Activated T-cell treated with anti-CD3 and anti-CD28 coated beads for 48 hours (primary cell): ENCODE results near the gene UACA.

Experiments
- DNase-seq: peaks from one replicate; pipeline ENCODE4 v3.0.0-alpha.2; 2020; ENCODE audit warnings: low read depth

The UACA gene

DNA sequence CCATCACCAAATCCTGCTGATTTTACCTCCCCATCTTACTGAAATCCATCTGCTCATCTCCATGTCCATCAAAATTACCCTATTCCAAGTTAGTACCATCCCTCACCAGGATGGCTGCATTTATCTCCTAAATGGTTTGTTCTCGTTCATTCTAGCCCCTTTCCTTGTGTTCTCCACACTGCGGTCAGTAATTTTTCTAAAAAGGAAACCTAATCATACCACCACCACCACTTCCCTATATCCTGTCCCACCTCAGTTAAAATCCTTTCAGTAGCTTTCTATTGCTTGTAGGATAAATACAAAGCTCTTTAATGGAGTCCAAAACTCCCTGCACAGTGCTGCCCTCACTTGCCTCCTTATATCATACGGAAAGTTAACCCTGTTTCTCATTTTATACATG lies 51.1 kb downstream of the UACA start:
- DNase-seq: no peak

DNA sequence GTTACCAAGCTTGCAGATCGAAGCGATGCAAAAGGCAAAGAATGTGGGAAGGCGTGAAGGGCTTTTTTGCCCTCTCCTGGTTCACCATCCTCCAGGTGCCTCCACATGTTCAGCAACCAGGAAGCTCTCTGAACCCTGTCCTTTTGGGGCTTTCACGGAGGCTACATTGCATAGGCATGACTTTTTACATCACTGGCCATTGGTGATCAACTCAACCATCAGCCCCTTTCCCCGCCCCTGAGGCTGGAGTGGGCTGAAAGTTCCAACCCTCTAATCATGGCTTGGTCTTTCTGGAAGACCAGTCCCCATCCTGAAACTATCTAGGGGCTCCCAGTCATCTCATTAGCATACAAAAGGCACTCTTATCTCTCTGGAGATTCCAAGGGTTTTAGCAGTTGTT lies 52.6 kb downstream of the UACA start:
- DNase-seq: no peak

DNA sequence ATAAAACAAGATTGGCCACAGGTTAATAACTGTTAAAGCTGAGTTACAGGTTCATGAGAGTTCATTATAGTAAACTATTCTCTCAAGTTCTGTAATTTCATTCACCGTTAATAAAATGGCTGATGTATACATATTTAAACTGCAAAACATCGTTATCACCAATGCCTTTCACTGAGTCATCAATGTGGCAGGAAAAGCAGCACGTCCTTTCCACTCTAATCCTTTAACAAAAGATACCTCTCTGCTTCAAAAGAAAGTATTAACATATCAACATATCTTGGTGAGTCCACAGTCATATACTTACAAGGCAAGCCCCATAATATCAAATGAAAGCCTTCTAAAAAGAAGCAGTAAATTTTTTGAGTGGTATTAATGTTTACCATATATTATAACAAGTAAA lies 54.5 kb downstream of the UACA start:
- DNase-seq: no peak

DNA sequence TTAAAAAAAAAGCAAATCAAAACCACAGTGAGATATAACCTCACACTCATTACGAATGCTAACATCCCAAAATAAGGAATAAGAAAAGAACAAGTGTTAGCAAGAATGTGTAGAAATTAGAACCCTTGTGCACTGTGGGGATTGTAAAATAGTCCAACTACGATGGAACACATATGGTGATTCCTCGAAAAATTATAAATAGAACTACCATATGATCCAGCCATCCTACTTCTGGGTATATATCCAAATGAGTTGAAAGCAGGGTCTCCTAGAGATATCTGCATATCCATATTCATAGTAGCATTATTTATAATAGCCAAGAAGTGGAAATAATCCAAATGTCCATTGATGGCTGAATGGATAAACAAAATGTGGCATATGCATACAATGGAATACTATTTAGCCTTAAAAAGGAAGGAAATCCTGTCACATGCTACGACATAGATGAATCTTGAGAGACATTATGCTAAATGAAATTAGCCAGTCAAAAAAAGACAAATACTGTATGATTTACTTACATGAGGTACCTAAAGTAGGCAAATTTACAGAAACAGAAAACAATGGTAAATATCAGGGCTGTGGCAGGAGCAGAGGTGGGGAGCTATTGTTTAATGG lies 55.6 kb downstream of the UACA start:
- DNase-seq: no peak

DNA sequence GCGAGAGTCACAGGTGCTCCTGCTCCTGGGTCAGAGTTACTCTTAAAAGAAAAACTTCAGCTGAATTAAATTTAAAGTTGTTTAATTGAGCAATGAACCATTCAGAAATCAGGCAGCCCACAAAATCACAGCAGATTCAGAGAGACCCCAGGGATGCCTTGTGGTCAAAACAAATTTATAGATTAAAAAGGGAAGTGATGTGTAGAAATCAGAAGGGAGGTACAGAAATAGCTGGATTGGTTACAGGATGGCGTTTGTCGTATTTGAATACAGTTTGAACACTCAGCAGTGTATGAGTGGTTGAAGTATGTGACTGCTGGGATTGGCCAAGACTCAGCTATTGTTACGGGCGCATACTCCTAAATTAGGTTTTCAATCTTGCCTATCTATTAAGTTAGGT lies 58.6 kb downstream of the UACA start:
- no peak for DNase-seq

DNA sequence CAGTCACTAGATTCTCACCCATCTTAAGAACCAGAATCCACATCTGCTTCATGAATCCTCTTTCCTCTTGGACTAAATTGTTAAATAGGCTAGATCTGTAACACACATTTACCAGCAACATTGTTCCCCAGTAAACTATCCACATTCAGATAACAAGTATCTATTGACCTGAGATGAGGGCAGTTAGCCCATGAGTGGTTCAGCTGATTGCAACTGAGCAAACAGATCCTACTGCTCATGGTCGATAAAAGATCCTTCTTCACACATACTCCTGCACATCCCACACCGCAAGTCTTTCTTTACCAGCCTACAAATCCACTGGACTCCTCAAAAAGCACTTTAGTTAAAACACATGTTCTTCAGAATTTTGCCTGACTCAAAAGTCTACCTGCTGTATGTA lies 59.2 kb downstream of the UACA start:
- no peak for DNase-seq

DNA sequence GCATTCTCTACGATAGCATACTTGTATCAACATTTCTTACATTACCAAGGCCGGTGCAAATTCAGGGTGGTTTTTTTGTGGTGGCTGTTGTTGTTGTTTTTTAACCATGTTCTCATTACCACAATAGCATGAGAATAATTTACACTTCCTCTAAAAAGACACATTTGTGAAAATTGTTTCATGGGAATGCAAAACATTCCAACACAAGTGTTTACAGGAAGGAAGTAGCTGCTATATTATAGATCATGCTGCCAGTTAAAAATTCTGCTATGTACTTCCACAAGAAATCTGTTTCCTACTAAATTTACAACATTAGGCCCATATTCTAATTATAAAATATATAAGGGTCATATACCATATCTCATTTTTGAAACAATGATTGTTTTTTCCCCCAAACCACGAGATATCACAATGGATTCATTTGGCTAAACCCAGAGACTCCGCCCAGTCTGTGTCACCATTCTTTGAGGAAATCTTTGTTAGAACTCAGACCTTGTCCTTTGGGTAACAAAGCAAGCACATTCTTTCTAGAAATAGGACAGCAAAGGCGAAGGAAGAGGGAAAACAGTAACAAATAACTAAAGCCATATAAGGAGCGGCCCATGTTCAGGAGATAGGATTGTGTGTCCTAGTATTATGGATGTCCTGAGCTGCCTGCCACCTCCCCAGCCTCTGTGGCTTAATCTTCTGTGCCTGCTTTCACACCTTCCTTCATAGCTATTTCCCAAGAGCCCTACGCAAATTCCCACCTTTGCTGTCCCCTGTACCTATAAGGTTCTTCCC lies 60.1 kb downstream of the UACA start:
- no peak for DNase-seq

DNA sequence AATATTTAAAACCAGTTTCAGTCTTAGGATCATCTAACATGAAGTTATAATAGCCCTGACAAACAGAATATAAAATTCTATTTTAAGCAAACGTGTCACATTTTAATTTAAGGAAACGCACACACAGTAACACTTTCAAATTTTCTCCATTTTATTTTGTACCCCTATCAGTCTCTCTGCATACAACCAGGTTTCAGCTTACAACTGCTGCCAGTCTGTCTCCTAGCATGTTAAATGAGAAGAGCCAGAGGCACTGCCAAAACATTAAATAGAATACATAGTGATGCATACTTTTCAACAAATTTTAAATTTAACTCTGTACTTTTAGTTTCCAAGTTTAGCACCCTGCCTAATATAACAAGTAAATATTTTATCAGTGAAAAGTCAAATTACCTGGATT lies 60.8 kb downstream of the UACA start:
- no peak for DNase-seq

DNA sequence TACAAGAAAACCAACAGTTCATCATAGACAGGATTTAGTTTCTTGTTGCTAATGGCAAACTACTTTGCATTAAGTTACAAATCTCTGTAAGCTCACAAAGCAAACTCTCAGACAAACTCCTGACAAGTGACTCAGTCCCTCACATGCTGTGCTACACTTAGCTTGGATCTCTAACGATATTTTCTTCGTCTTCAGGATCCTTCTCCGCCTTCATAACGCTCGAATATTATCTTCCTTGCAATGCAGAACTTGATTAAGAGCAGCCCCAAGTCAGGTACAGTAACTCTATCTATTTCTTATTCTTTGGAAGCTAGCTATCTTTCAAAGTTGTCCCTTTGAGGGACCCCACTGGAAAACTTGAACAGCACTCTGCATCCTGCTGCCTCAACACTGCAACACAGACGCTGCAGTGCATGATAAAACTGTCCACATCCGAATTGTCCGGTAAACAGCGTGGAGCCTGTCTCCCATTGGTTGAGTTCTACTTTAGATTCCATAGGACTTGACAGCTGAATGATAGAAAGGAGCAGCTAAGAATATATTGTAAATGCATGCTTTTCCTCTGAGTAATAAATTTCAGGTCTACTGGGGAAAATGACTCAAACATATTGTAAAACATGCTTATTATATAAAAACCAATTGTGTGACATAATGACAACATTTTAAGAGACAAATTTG lies 61.3 kb downstream of the UACA start:
- no peak for DNase-seq

DNA sequence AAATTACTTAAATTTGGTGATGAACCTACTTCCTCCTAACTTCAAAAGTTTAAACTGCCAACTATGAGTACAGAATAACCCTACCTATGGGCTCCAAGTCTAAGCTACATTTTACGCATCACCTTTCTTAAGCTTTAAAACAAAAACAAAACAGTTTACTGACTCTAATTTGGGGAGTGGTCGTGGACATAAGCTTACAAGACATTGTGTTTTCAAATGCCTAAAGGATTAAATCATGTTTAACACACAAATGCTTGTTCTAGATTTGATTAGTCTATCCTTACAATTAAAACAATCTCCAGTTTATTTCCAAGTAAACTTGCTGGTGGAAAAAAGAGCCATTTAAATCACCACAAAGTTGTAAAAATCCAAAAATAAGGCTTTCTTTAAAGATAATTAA lies 62.2 kb downstream of the UACA start:
- no peak for DNase-seq

DNA sequence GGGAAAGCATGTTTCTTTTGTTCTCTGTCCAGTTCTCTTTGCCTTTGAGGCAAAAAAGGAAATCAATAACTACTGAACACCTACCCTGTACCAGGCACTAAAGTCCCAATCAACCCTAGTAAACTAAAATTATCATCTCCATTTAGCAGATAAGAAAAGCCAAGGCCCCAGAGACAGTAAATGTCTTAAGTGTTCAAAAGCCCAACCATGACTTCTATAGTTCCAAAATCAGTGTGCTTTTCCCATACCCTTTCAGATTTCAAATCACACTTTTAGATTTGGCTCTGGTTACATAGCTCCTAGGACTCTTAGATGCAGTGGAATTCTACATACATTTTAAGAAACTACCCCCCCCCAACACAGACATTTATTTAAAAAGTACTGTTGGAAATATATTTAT lies 63.5 kb downstream of the UACA start:
- no peak for DNase-seq

DNA sequence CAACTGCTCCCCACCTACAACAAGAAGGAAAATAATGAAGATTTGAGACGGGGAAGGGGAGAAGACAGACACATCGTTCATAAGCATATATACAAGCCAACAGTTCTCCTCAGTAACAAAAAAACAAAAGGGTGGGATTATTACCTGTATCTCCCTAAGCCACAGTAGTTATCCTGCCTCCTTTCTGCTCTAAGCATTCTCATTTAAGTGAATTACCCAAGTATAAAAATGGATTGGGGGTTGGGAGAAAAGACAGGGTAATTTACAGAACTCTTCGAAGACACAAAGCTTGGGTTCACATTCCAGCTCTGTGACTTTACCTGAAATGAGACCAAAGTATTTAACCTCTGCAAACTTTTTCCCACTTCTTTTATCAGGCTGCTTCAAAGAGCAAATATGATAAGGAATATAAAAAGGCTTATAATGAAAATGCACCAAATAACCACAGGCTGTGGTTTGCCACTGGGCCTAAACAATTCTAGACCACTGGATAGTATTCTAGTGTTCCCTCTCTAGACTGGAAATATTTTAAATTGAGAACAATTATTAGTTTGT lies 64.4 kb downstream of the UACA start:
- DNase-seq: no peak

DNA sequence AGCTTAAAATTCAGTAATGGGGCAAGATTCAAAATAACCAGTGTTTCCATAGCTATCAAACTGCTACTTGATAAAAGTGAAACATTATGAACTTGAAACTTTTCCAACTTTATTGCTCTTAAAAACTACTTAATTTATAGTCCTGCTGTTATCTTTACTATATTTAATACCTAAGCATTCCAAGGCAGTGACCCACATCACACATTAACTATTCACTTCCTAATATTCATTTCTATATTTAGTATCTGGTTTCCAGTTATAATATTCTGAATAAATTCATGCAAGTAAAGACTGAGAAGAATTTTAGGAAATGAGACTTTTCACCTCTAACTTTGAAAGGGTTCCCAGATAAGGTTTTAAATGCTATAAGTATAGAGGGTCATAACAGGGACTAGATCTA lies 64.9 kb downstream of the UACA start:
- DNase-seq: no peak

DNA sequence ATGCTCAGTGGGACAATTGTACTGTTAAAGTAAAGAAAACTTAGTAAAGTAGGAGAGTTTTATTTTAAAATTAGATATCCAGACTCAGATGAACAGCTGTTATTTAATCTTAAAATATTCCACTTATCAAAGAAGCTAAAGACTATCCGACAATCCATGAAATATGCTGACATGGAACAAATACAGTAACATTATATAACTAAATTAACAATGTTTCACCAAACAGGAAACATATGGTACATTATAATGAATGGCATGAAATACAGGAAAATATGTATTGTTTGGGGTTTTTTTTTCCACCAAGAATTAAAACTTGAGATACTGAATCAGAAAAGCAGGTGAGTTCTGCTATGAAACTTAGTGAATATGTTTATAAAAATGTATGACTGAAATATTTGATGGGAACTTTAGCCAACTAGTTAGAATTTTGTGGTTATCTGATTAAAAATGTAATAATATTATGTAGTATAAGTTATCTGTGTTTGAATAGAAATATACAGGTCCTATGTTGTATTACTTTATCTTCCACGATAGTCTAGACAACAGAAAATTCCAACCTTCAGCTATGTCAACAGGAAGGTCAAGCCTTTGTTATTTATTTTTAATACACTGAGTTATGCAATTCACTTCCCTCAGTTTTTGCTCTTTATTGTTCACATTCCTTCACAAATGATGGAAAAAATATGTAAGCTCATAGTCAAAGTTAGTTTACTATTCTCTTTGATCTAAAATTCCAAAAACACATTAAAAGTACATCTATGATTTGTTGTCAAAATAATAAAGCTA lies 72.7 kb downstream of the UACA start:
- no peak for DNase-seq

DNA sequence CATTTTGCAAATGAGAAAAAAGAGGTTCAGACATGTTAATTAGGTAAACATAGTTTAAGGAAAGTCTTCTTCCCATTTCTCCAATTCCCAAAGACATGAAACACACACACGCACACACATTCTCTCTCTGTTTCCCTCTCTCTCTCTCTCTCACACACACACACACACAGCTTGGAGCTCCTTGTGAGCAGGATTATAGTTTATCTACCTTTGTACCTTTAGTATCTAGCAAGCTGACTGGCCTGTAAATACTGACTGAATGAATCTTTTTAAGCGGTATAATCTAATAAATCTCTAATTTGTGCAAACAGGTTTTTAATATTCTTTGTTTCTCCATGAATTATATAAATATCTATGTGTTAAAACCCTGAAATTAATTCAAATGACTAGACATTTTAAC lies 73.3 kb downstream of the UACA start:
- DNase-seq: no peak

DNA sequence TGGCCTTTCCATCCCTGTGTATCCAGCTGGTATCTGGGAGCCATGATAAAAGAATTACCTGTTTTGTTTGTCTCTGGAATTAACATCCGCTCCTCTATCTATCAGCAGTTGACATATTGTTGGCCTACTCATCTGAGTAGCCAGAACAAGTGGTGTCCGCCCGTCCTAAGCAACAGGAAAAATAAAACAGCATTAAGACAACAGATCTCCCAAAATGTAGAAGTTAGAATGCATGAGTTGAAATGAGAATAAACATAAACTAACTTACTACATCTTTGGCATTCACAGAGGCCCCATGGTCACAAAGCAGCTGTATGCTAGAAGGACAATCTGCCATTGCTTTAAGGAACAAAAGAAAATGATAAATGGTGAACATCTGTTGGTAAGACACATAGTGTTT lies 75.9 kb downstream of the UACA start:
- no peak for DNase-seq

DNA sequence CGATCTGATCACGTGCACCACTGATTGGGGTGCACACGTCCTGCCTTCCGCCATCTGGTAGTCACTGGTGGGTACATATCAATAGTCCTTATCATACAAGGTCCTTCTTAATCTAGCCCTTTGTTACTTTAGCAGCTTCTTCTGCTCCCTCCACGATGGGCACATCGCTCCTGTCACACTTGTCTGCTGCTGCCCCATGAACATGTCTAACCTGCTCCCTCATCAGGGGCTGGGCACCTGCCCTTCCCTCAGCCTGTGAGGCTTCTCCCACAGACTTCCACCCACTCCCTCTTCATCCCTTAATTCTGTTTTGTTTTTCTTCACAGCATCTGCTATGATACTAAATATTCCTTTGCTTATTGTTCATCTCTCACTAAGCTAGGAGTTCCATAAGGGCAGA lies 82.5 kb downstream of the UACA start:
- DNase-seq: no peak

DNA sequence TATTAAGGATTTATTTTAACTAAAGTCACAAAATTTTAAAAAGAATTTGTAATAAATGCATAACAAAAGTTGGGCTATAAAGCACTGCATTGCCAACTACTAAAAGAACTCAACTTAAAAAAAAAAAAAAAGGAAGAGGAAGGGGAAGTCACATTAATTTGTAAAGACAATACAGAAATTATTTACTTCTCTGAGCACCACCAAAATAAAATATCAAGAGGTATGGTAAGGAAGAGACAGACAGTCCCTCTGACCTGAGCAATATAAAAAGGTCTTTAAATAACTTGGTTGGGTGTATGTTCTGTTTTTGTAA lies 83.5 kb downstream of the UACA start:
- DNase-seq: no peak

DNA sequence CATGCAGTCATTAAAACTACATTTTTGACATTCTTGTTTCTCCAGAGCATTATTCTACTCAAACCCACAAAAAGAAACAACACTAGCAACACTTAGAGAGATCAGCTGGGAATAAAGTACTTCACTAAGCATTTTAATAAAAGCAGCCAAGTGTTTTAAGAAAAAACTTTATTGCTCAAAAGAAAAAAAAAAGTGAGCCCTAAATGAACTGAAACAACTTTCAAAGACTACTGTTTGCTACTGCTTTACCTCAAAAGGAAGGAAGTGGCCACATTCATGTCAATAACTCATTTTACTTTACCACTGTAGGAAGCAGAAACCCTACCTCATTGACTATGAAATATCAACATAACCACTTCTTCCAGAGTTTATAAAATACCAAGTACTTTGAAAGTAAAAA lies 91.3 kb downstream of the UACA start:
- no peak for DNase-seq

DNA sequence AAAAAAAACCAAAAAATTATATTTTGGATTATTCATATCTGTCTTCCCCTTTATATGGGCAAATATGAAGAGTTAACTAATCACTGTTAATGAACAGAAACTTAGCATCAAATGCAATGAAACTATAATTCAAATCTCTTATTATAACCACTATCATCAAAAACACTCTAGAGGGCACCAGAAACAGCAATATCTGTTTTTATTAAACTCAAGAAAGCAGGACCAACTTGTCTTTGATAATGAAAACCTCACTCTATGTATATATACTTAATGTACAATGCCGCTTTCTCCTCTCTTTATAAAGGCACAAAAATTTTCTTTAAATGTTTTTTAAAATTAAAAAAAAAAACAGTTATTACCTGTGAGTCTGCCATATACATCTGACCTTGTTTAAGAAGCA lies 92.7 kb downstream of the UACA start:
- no peak for DNase-seq

DNA sequence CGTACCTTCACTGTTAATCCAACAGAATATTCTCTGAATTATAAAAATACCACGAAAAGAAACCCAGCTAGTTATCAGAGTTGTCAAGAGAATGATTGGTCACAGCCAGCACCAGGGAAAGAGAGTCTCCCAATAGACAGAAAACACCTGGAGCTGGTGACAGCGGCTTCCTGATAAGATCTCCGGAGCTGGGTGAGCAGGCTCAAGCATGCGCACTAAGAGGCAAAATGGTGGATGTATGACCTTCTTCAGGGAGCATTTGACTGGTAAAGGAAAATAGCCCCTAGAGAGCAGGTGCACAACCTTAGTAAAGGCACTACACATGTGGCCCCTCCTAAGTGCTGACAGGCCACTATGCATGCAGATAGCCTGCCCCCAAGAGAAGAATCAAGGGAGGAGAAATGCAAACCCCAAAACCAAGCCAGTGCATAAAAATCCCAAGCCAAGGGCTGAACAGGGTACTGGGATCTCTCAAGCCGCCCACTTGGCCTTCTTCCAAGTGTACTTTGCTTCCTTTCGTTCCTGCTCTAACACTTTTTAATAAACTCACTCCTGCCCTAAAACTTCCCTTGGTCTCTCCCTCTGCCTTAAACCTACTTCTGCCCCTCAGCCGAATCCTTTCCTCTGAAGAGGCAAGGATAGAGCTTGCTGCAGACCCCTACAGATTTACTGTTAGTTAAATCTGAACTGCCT lies 93.2 kb downstream of the UACA start:
- DNase-seq: no peak

DNA sequence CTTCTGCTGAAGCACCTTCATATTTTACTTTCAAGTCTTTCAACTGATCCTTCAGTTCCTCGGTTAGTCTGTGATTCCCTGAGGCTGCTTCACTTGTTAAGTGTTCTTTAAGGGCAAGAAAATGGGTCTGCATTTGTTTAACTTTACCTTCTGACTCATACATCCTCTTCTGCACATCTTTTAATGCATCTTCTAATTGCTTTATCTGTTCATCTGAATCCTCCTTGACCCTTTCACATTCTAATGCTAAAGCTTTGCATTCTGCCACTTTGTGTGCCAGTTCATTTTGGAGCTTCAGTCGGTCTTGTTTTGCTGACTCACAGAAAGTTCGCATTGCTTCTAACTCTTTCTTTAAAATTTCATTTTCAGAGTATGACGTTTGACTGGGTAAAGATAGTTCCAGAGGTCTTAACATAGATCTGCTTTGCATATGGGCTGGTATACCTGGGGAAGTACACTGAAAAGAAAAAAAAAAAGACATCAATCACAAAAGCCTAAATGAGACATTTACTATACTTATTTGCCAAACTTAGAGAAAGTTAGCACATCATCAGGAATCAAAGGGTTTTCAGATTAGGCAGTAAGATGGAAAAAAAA lies 94.3 kb downstream of the UACA start:
- DNase-seq: no peak
